ENCODE measurements around the gene LACRT.
"Not testable (repeated sequence)": the region's sequence is repeated elsewhere in the genome, so short reads cannot be mapped to it uniquely, and the experiment has no call there.

LACRT gene

DNA sequence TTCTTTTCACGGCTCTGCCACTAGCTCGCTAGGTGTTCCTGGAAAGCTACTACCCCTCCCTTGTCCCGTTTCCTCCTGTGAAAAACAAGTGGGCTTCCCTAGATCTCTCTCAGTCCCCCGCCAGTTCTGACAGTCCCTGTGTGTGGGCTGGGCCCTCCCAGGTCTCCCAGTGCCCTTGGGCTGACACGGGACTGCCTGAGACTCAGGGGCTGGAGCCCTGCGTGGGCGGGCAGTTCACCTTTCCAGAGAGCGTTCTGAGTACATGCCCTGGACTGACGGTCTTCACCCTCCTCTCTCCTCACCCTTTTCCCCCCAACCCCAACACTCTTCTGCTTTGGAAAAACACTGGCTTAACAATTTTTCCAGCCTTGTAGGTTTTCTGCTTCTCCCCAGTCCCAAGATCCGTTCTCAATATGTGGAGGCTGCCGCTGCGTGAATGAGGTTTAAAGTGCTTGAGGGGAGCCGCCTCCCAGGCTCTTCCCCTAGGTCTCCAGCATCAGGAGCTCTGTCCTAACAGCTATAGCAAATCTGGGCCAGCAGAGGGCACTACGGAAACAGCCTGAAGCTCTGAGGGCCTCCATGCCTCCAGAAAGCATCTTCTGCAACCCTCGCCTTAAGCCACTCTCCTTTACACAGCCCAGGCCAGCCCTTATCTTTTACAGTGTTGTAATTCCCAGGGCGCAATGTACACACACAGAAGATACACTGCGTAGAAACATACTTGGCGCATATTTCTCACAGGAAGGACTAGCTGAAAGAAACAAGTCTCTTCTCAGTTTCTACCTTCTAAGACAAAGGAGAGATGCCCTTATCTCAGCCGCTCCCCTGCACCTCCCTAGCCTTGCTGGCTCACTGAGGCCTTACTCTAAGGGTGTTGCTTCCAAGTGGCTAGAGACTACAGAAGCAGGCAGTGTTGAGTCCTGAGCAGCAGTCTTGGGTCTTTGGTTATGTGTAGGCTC is 23.9 kb upstream of the LACRT start:
- Mint-ChIP-seq H3K4me3 (no peak overlapping the region), H3K36me3 (ENCODE audit: insufficient read depth) (no peaks in the 10 kb centered on the region), H3K9me3 (no peaks in the 10 kb centered on the region), H3K4me1 (no peaks in the 10 kb centered on the region), H3K27me3 (peaks cover 16% of the 10 kb centered on the region), H3K27ac (ENCODE audit: low read depth) (no peak overlapping the region)
- ATAC-seq (replicated peaks; ENCODE audit: extremely low read depth, poor library complexity, severe bottlenecking), result peak; percentile 32
- DNase-seq (ENCODE audit: low spot score in 2 of 2), result peak in 1 of 2 donors; percentile 18

DNA sequence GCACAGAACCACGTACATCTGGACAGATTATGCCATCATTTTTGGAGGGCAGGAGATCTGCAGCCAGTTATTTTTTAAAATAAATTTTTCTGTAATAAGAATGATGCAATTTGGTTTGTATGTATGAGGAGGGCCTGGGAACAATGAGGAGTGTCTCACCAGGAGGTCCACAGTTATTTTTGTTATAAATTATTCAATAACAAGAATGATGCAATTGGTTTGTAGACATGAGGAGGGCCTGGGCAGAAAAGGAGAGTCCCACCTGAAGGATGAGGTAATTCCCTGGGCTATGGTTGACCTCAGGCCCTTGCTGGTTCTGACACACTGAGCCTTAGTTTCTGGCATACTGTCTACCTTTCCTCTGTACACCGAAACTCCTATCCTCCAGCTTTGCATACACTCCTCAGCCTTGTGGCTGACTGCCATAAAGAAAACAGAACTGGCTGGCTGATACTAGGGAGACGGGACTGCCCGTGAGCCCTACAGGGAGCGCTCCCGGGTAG is 22.5 kb upstream of the LACRT start:
- no peaks in the 10 kb centered on the region for H3K4me1 Mint-ChIP-seq
- ATAC-seq (replicated peaks; ENCODE audit: extremely low read depth, poor library complexity, severe bottlenecking), result no peak

DNA sequence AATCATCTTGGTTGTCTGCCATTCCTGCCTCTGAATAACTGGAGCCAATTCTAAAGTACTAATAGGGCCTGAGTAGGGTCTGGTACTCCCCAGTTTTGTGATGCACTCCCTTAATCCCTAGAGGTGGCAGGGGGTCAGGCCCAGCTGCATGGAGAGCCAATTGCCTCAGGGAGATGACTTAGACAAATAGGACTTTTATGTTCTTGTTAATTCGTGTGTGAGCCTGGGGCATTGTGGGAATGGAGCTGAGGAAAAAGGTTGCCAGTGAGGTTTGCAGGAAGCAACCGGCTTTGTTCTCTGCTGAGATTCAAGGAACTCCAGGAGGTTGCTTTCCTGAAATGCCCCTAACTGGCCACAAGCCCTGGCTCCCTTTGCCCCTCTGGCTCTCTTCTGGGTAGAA is 20.2 kb upstream of the LACRT start:
- ATAC-seq (replicated peaks; ENCODE audit: extremely low read depth, poor library complexity, severe bottlenecking) (no peak), DNase-seq (ENCODE audit: low spot score in 2 of 2) (no peak)
- H3K27me3 Mint-ChIP-seq, result peaks cover 16% of the 10 kb centered on the region
- H3K9me3 Mint-ChIP-seq, result no peaks in the 10 kb centered on the region
- no peak overlapping the region for H3K4me3 Mint-ChIP-seq
- H3K4me1 Mint-ChIP-seq, result no peaks in the 10 kb centered on the region
- no peak overlapping the region for H3K27ac Mint-ChIP-seq (ENCODE audit: low read depth)
- H3K36me3 Mint-ChIP-seq (ENCODE audit: insufficient read depth), result no peaks in the 10 kb centered on the region

More for the DNA sequence above, 22.5 kb upstream of the LACRT start:
- DNase-seq (ENCODE audit: low spot score in 2 of 2), result no peak
- peaks cover 16% of the 10 kb centered on the region for H3K27me3 Mint-ChIP-seq
- H3K36me3 Mint-ChIP-seq (ENCODE audit: insufficient read depth), result no peaks in the 10 kb centered on the region
- H3K4me3 Mint-ChIP-seq, result no peak overlapping the region
- no peak overlapping the region for H3K27ac Mint-ChIP-seq (ENCODE audit: low read depth)
- no peaks in the 10 kb centered on the region for H3K9me3 Mint-ChIP-seq

DNA sequence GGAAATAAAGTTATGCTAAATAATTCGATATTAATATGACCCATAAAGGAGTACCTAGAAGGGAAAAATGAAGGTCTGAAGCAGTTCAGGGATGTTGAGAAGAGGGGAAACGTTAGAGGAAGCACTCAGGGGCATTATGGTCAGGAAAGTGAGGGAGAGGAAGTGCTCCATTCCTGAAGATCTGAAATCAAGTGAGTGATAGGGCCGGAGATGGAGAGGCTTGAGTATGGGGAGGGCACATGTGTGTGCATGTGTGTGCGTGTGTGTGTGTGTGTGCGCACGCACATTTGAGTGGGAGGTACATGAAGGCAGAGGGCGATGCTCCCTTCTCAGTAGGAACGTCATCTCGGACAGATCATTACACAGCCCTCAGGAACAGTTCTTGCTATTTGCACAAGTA is 18.3 kb upstream of the LACRT start:
- H3K36me3 Mint-ChIP-seq (ENCODE audit: insufficient read depth), result no peaks in the 10 kb centered on the region
- DNase-seq (ENCODE audit: low spot score in 2 of 2) (no peak), ATAC-seq (replicated peaks; ENCODE audit: extremely low read depth, poor library complexity, severe bottlenecking) (no peak)
- H3K9me3 Mint-ChIP-seq, result no peaks in the 10 kb centered on the region
- no peaks in the 10 kb centered on the region for H3K4me1 Mint-ChIP-seq
- H3K4me3 Mint-ChIP-seq, result no peak overlapping the region
- peaks cover 1% of the 10 kb centered on the region for H3K27me3 Mint-ChIP-seq
- H3K27ac Mint-ChIP-seq (ENCODE audit: low read depth), result no peak overlapping the region

DNA sequence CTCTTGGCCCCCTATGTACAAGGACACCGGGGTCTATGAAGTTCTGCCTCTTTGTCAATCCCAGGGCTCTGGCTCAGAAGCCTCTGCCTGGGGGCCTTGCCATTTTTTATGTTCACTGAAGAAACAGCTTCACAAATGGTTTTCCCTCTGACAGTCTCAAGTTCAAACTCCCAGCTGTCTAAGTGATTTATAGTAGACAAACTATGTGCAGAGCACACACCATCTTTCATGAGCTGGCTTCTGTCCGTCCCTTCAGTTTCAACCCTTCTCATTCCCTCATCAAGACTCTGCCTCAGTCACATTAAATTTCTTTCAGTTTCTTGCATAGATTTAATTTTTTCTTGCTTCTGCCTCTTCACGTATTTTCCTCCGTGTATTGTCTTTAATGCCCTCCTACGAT is 16.2 kb upstream of the LACRT start:
- ATAC-seq (replicated peaks; ENCODE audit: extremely low read depth, poor library complexity, severe bottlenecking), result no peak
- Mint-ChIP-seq H3K27me3 (peaks cover 23% of the 10 kb centered on the region), H3K36me3 (ENCODE audit: insufficient read depth) (no peaks in the 10 kb centered on the region), H3K4me1 (no peaks in the 10 kb centered on the region), H3K4me3 (no peak overlapping the region), H3K27ac (ENCODE audit: low read depth) (no peak overlapping the region), H3K9me3 (no peaks in the 10 kb centered on the region)
- no peak for DNase-seq (ENCODE audit: low spot score in 2 of 2)

DNA sequence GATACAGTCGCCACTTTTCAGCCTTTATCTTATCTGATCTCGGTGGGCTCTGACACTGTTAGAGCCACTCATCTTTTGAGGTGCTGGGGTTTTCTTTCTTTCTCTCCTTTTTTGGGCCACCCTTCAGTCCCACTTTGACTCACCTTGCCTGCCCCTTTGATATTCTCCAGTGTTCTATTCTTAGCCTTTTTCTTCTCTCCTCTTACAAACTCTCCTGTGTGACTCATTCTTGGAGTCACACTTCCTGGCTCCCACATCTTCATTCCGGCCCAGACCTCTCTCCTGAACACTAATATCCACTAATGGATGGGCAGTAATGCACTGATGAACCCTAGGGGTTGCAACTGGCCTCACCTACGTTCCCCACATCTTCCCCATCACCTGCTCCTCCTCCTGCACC is 15.7 kb upstream of the LACRT start:
- no peak for DNase-seq (ENCODE audit: low spot score in 2 of 2)
- no peaks in the 10 kb centered on the region for H3K9me3 Mint-ChIP-seq
- no peaks in the 10 kb centered on the region for H3K36me3 Mint-ChIP-seq (ENCODE audit: insufficient read depth)
- H3K4me1 Mint-ChIP-seq, result no peaks in the 10 kb centered on the region
- H3K4me3 Mint-ChIP-seq, result no peak overlapping the region
- H3K27ac Mint-ChIP-seq (ENCODE audit: low read depth), result no peak overlapping the region
- no peak for ATAC-seq (replicated peaks; ENCODE audit: extremely low read depth, poor library complexity, severe bottlenecking)
- H3K27me3 Mint-ChIP-seq, result peaks cover 28% of the 10 kb centered on the region

DNA sequence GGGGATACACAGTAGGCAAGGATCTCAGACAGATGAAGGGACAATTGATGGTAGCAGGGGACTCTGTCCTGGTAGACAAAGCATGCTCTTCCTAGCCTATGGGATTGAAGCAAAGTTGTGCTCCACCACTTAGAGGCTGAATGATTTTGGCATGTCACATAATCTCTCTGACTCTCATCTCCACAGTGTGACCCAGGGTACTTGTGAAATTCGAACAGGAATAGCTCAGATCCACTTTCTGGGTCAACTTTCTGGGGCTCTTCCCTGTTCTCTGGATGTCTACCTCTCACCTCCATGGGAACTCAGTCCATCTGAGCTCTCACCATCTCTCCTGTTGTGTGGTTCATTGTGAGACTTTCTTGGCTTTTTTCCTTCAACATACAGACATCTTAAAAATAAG is 15.1 kb upstream of the LACRT start:
- Mint-ChIP-seq H3K4me3 (no peak overlapping the region), H3K27me3 (peaks cover 33% of the 10 kb centered on the region), H3K9me3 (no peaks in the 10 kb centered on the region), H3K27ac (ENCODE audit: low read depth) (no peak overlapping the region), H3K36me3 (ENCODE audit: insufficient read depth) (no peaks in the 10 kb centered on the region), H3K4me1 (no peaks in the 10 kb centered on the region)
- DNase-seq (ENCODE audit: low spot score in 2 of 2) (no peak), ATAC-seq (replicated peaks; ENCODE audit: extremely low read depth, poor library complexity, severe bottlenecking) (no peak)

DNA sequence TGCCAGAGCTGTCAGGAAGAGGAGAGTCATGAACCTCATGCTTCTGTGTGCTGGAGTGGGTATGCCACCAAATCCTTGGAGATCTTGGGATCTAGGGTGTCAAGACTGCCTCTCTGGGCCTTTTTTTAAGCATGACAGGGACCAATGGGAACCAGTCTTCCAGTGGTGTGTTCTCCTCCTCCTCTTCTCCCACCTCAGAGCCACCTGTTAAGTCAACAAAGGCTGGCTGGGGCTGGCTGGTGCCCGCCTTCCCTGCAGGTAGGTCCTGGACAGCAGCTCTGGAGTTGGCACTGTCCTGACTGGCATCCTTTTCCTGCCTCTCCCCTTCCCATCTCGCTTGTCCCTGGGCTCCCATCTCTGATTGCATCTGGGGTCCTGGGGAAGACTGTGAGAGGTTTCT is 13.6 kb upstream of the LACRT start, which contains the start of gene DCD:
TSS of gene DCD (minus strand) at position 101 of the 400 bp plus-strand sequence. CDS start at position 39, 62 bp downstream.
- Mint-ChIP-seq H3K36me3 (ENCODE audit: insufficient read depth) (no peaks in the 10 kb centered on the region), H3K27ac (ENCODE audit: low read depth) (no peak within 1 kb of the TSS), H3K4me1 (no peaks in the 10 kb centered on the region), H3K27me3 (peaks cover 49% of the 10 kb centered on the region), H3K4me3 (no peak within 1 kb of the TSS), H3K9me3 (no peaks in the 10 kb centered on the region)
- DNase-seq (ENCODE audit: low spot score in 2 of 2), result no peak
- ATAC-seq (replicated peaks; ENCODE audit: extremely low read depth, poor library complexity, severe bottlenecking), result no peak

DNA sequence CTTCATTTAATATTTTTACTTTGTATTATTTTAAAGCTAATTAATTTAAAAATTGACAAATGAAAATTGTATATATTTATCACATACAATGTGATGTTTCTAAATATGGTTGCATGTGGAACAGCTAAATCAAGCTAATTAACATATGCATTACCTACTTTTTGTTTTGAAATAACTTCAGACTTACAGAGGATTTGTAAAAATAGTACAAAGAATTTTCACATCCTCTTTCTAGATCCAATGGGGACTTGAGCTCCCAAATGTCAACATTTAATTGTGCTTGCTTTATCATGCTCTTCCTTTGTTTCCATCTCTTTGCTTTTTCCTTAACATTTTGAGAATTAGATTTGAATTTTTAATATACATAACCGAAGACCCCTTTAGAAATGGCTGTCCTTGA is 6.9 kb upstream of the LACRT start:
- DNase-seq (ENCODE audit: low spot score in 2 of 2), result no peak
- ATAC-seq (replicated peaks; ENCODE audit: extremely low read depth, poor library complexity, severe bottlenecking), result no peak
- no peaks in the 10 kb centered on the region for H3K4me1 Mint-ChIP-seq
- no peaks in the 10 kb centered on the region for H3K9me3 Mint-ChIP-seq
- peaks cover 40% of the 10 kb centered on the region for H3K27me3 Mint-ChIP-seq
- no peaks in the 10 kb centered on the region for H3K36me3 Mint-ChIP-seq (ENCODE audit: insufficient read depth)
- no peak overlapping the region for H3K4me3 Mint-ChIP-seq
- no peak overlapping the region for H3K27ac Mint-ChIP-seq (ENCODE audit: low read depth)

DNA sequence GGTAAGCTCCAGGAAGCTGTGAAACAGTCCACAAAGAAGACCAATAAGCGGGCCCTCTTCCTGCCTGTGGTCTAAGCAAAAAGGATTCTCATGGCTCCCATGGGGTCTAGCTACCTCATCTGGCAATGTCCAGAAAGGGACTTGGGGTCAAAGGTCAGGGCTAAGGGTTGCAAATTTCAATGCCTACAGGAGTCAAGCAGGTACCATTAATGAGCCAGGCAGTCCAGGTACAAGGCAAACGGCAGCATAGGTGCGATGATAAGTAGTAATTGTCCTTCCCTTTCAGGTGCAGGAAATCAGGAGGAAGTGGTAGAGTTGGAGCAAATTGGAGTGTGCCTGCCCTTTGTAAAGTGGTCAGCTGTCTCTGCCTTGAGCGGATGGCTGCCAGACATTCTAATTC is 6.4 kb upstream of the LACRT start:
- peaks cover 35% of the 10 kb centered on the region for H3K27me3 Mint-ChIP-seq
- no peaks in the 10 kb centered on the region for H3K9me3 Mint-ChIP-seq
- no peak overlapping the region for H3K4me3 Mint-ChIP-seq
- no peak overlapping the region for H3K27ac Mint-ChIP-seq (ENCODE audit: low read depth)
- no peaks in the 10 kb centered on the region for H3K4me1 Mint-ChIP-seq
- ATAC-seq (replicated peaks; ENCODE audit: extremely low read depth, poor library complexity, severe bottlenecking), result no peak
- no peak for DNase-seq (ENCODE audit: low spot score in 2 of 2)
- no peaks in the 10 kb centered on the region for H3K36me3 Mint-ChIP-seq (ENCODE audit: insufficient read depth)

DNA sequence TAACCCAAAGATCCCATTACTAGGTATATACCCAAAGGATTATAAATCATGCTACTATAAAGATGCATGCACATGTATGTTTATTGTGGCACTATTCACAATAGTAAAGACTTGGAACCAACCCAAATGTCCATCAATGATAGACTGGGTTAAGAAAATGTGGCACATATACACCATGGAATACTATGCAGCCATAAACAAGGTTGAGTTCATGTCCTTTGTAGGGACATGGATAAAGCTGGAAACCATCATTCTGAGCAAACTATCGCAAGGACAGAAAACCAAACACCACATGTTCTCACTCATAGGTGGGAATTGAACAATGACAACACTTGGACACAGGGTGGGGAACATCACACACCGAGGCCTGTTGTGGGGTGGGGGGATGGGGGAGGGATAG is 4.4 kb upstream of the LACRT start:
- H3K9me3 Mint-ChIP-seq; H3K36me3 Mint-ChIP-seq (ENCODE audit: insufficient read depth); H3K27ac Mint-ChIP-seq (ENCODE audit: low read depth); H3K4me3 Mint-ChIP-seq; DNase-seq (ENCODE audit: low spot score in 2 of 2); ATAC-seq (replicated peaks; ENCODE audit: extremely low read depth, poor library complexity, severe bottlenecking); H3K4me1 Mint-ChIP-seq: not testable (repeated sequence)
- H3K27me3 Mint-ChIP-seq, result peaks cover 22% of the 10 kb centered on the region

DNA sequence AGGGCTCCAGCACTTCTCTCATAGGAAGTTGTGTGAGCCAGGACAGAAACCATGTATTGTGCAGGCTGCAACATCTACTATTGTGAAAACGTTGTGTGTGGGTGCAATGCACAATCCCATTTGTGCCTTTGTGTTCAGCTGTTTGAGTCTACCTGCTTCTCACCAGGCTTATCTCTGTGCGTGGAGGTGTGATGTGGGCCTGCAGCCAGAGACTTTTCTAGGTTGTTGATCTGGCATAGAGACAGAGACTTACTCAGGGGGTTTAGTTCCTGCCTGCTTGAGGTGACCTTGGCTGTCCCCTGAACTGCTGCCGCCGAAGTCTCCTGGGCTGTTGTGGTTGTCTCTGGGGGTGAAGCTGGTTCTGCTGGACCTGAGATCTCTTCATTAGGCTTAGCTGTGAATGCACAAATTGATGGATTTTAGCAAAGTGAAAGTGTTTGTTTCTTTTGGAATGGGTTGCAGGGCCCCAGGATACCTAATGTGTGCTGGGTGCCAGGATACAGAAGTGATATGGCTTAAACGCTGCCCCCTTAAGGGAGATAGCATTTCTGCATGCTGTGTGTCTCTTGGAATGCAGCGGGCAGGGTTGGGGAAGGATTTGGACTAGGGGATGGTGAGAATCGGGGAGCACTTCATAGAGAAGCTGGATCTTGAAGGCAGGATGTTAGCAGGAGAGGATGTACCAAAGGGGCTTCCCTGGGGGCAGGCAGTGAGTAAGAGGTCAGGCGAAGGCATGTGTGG is 2.5 kb downstream of the LACRT start:
- no peak overlapping the region for H3K27ac Mint-ChIP-seq (ENCODE audit: low read depth)
- DNase-seq (ENCODE audit: low spot score in 2 of 2) (no peak), ATAC-seq (replicated peaks; ENCODE audit: extremely low read depth, poor library complexity, severe bottlenecking) (no peak)
- H3K4me1 Mint-ChIP-seq, result peaks cover 5% of the 10 kb centered on the region
- no peak overlapping the region for H3K4me3 Mint-ChIP-seq
- no peaks in the 10 kb centered on the region for H3K9me3 Mint-ChIP-seq
- H3K36me3 Mint-ChIP-seq (ENCODE audit: insufficient read depth), result peaks cover 2% of the 10 kb centered on the region
- H3K27me3 Mint-ChIP-seq, result peaks cover 61% of the 10 kb centered on the region

DNA sequence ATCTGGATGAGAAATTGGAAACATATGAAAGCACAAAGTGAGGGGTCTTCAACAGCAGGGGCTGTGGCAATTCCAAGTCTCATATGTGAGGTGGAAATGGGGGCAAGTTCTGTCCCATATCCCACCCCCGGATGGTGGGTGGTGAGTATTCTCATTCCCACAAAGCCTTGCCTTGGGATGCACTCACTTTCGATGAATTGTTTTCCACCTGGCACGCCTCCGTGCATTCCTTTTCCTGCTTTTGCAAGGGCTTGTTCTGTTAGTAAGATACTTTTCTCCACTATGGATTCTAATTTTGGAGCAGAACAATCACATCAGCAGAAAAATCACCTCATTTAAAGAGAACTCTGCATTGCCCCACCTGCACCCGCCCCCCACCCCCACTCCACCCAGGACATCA is 3.1 kb downstream of the LACRT start:
- Mint-ChIP-seq H3K4me1 (peaks cover 5% of the 10 kb centered on the region), H3K9me3 (no peaks in the 10 kb centered on the region), H3K27ac (ENCODE audit: low read depth) (no peak overlapping the region), H3K4me3 (no peak overlapping the region), H3K36me3 (ENCODE audit: insufficient read depth) (peaks cover 2% of the 10 kb centered on the region), H3K27me3 (peaks cover 67% of the 10 kb centered on the region)
- no peak for DNase-seq (ENCODE audit: low spot score in 2 of 2)
- ATAC-seq (replicated peaks; ENCODE audit: extremely low read depth, poor library complexity, severe bottlenecking), result no peak
